Smooth muscle cell of the pulmonary artery (primary cell): ENCODE measurements around the gene FBXW12. TPM values are rescaled to one million over a fixed set of nuclear protein-coding genes. Genes with fewer than 3 reads are reported as not detected.

ENCODE experiments used
- total RNA-seq: library from RNA; depleted of rRNA; stranded (reverse); fragments of >200 nt; gene quantifications from 2 replicates; pipeline ENCODE4 v1.2.3, GENCODE V29; 2014

Gene FBXW12
- not detected in 2 replicates for total RNA-seq

GRCh38 chr3:48371651-48372376 lies at the start of gene FBXW12:
Gene FBXW12 (plus strand): TSS chr3:48372219. CDS start chr3:48372768, 549 bp downstream.

DNA sequence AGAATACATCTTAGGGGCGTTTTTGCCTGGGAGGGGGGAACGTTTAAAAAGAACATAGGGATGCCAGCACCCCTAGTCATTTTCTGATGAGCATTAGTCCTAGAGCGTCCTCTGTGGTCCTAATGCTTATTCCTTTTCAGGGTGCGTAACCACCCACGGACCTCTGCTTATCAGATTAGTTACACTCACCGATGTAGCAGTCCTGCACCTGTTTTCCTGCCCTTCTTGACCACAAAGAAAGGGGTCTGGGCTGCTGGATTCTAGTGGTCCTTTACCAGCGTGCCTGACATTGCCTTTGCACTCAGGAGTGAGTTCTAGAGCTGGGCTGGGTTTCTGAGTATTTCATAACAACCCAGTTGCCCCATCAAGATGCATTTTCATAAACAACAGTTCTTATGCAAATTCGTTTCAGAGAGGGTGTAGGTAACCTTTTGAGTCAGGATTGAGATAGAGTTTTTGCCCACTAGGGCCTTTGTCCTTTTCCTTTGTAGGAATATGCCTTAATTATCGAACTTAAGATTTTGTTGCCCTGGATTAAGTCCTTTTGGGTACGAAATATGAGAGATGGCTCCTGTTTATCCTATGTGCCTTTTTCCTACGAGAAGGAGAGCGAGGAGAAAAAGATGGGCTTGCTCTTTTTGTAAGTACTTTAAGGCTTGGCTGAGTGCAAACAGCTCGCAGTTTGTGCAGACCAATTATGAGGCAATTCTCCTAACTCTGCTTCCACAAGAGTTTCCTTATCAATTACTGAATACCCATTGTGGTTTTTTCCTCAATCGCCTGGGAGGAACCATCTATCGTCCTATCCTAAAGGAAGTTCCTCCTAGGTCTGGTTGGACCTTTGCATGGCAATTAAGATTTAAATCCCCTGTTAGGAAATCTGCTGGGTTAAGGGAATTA lies 38.4 kb upstream of the FBXW12 start, which contains the start of gene SPINK8:
TSS of gene SPINK8 (minus strand) at position 316 of the 900 bp plus-strand sequence. CDS start 5,320 bp downstream, outside the sequence.

GRCh38 chr3:48429960-48430707 lies 58.1 kb downstream of the FBXW12 start, which contains the start of gene PLXNB1:
Gene PLXNB1 (minus strand): TSS chr3:48430086. CDS start chr3:48424611, 5,475 bp downstream.

DNA sequence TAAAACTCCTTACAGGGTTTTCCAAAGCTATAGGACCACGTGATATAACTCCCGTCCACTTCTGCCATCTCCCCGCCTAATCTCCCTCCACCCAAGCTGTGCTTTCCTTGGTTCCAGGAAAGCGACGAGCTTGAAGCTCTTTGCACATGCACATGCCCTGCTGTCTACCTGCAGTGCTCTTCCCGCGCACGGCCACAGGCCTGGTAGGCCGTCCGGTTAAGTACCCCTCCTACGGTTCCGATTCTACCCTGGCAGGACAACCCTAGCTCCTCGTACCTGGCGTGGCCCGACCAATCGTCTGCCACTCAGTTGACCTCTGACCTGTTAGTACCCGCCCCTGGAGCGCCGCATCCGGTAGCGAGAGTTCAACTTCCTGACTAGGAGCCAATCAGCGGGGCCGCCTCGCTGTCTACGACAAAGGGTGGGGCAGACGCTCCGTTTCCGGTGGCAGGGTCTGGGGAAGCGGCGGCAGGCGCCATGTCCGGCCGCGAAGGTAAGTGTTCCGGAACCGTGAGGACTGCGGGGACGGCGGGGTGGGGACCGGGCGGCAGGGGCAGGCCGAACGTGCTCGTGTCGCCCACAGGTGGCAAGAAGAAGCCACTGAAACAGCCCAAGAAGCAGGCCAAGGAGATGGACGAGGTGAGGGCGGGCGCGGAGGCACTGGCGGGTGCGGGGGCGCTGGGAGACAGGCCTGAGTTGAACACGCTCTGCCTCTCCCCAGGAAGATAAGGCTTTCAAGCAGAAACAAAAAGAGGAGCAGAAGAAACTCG lies 68.0 kb downstream of the FBXW12 start, which contains the start of the genes CCDC51 and TMA7:
TSS of gene CCDC51 (minus strand) at position 300 of the 770 bp plus-strand sequence. CDS start 4,991 bp downstream, outside the sequence.
TSS of gene TMA7 (plus strand) at position 438 of the 770 bp plus-strand sequence. CDS start at position 478, 40 bp downstream.

Other genes with a start within 250 kb of the FBXW12 start
- gene CDC25A, start 183.8 kb upstream of the FBXW12 start, total RNA-seq = 2.3 and 2.5 TPM in 2 replicates
- not detected in 2 replicates for gene CAMP, start 148.7 kb upstream of the FBXW12 start, total RNA-seq
- 4.9 and 6.9 TPM in 2 replicates for gene ZNF589, start 131.1 kb upstream of the FBXW12 start, total RNA-seq
- gene NME6, start 70.9 kb upstream of the FBXW12 start, total RNA-seq = 21.3 and 21.6 TPM in 2 replicates
- not detected in 2 replicates for gene SPINK8, start 38.6 kb upstream of the FBXW12 start, total RNA-seq
- gene PLXNB1, start 57.9 kb downstream of the FBXW12 start, total RNA-seq = 23.8 and 37.3 TPM in 2 replicates
- gene CCDC51, start 67.9 kb downstream of the FBXW12 start, total RNA-seq = 11.3 and 12.6 TPM in 2 replicates
- 69.9 and 93.4 TPM in 2 replicates for gene TMA7, start 68.0 kb downstream of the FBXW12 start, total RNA-seq
- gene ATRIP, start 74.5 kb downstream of the FBXW12 start, total RNA-seq = 5.1 and 6.3 TPM in 2 replicates
- 134 and 160 TPM in 2 replicates for gene SHISA5, start 132.0 kb downstream of the FBXW12 start, total RNA-seq
- 59.8 and 62.5 TPM in 2 replicates for gene PFKFB4, start 184.6 kb downstream of the FBXW12 start, total RNA-seq
- gene UCN2, start 191.6 kb downstream of the FBXW12 start, total RNA-seq = 0.98 and 1.4 TPM in 2 replicates
- 32.6 and 40.7 TPM in 2 replicates for gene COL7A1, start 223.1 kb downstream of the FBXW12 start, total RNA-seq
- 229 and 273 TPM in 2 replicates for gene UQCRC1, start 237.4 kb downstream of the FBXW12 start, total RNA-seq
- gene TMEM89, start 249.6 kb downstream of the FBXW12 start, total RNA-seq = not detected in 2 replicates